OCI-LY1 (cell line): ENCODE results near the gene ALDH3B1.

Source experiments
- H2AFZ ChIP-seq: fragments of 200-600 bp; sonication (generic), shearing (Covaris generic); 2 replicates; pipeline ENCODE4 v1.6.0; 2014; ENCODE audit warnings: antibody characterized with exemption, mild to moderate bottlenecking, low read length
- H3F3A ChIP-seq: fragments of 200-600 bp; sonication (generic), shearing (Covaris generic); 2 replicates; pipeline ENCODE4 v1.6.0; 2014; ENCODE audit warnings: mild to moderate bottlenecking, antibody characterized with exemption, low read length, moderate library complexity; ENCODE audit not compliant: insufficient read depth
- H3K27ac ChIP-seq: fragments of 200-600 bp; sonication (generic); 2 replicates; pipeline ENCODE4 v1.5.1; 2014; ENCODE audit warnings: low read length, mixed run types, mild to moderate bottlenecking, low read depth; ENCODE audit not compliant: poor library complexity, severe bottlenecking
- H3K27me3 ChIP-seq: fragments of 200-600 bp; sonication (generic); 2 replicates; pipeline ENCODE4 v1.6.0; 2014; ENCODE audit warnings: antibody characterized with exemption, mild to moderate bottlenecking, low read length, moderate library complexity; ENCODE audit not compliant: insufficient read depth
- H3K36me3 ChIP-seq: fragments of 200-600 bp; sonication (generic); 2 replicates; pipeline ENCODE4 v1.6.1; 2014; ENCODE audit warnings: mild to moderate bottlenecking, antibody characterized with exemption, low read length, moderate library complexity, mixed read lengths; ENCODE audit not compliant: insufficient read depth
- H3K4me1 ChIP-seq: fragments of 200-600 bp; sonication (generic); 2 replicates; pipeline ENCODE4 v1.5.1; 2014; ENCODE audit warnings: mild to moderate bottlenecking, low read length, moderate library complexity; ENCODE audit not compliant: insufficient read depth, severe bottlenecking
- H3K4me2 ChIP-seq: fragments of 200-600 bp; sonication (generic), shearing (Covaris generic); 2 replicates; pipeline ENCODE4 v1.6.1; 2014; ENCODE audit warnings: low read length
- H3K4me3 ChIP-seq: fragments of 200-600 bp; sonication (generic); 2 replicates; pipeline ENCODE4 v1.5.1; 2014; ENCODE audit warnings: low read length, low read depth, mild to moderate bottlenecking, mixed read lengths; ENCODE audit not compliant: poor library complexity, severe bottlenecking
- H3K79me2 ChIP-seq: fragments of 200-600 bp; shearing (Covaris generic); 2 replicates; pipeline ENCODE4 v1.6.1; 2016; ENCODE audit warnings: mixed run types, low read length, mixed read lengths; ENCODE audit not compliant: insufficient read depth
- H3K9ac ChIP-seq: fragments of 200-600 bp; sonication (generic), shearing (Covaris generic); 2 replicates; pipeline ENCODE4 v1.6.1; 2014; ENCODE audit warnings: mild to moderate bottlenecking, low read length, mixed read lengths
- H3K9me2 ChIP-seq: fragments of 200-600 bp; sonication (generic), shearing (Covaris generic); 2 replicates; pipeline ENCODE4 v1.6.1; 2014; ENCODE audit warnings: low read depth, mild to moderate bottlenecking, low read length, mixed read lengths
- H3K9me3 ChIP-seq: fragments of 200-600 bp; shearing (Covaris generic); 2 replicates; pipeline ENCODE4 v1.6.1; 2014; ENCODE audit warnings: low read length, mixed read lengths
- H4K20me1 ChIP-seq: fragments of 200-600 bp; sonication (generic), shearing (Covaris generic); 2 replicates; pipeline ENCODE4 v1.6.0; 2016; ENCODE audit warnings: mild to moderate bottlenecking, low read length; ENCODE audit not compliant: insufficient read depth
- CTCF ChIP-seq: fragments of 200-600 bp; sonication (generic), shearing (Covaris generic); IDR thresholded peaks from 2 replicates; pipeline ENCODE4 v1.5.1; 2017; ENCODE audit warnings: mild to moderate bottlenecking, antibody characterized with exemption, low read length, moderate library complexity, mixed read lengths
- EZH2 ChIP-seq: fragments of 200-600 bp; sonication (generic), shearing (Covaris generic); IDR thresholded peaks from 2 replicates; pipeline ENCODE4 v1.8.0; 2017; ENCODE audit warnings: borderline replicate concordance, mixed run types, mild to moderate bottlenecking, antibody characterized with exemption, low read length, moderate library complexity, mixed read lengths

ALDH3B1 gene

GRCh38 chr11:68035266-68035876 lies 25.2 kb downstream of the ALDH3B1 start:
- no peaks in the 10 kb centered on the region for H4K20me1 ChIP-seq
- no peak overlapping the region for H2AFZ ChIP-seq
- H3K27me3 ChIP-seq, result no peaks in the 10 kb centered on the region
- no peak overlapping the region for H3K27ac ChIP-seq
- H3K9me3 ChIP-seq, result no peaks in the 10 kb centered on the region
- no peaks in the 10 kb centered on the region for H3F3A ChIP-seq
- H3K4me3 ChIP-seq, result no peak overlapping the region
- TF ChIP-seq CTCF (no peak), EZH2 (no peak)
- H3K9ac ChIP-seq, result no peak overlapping the region
- no peak overlapping the region for H3K4me2 ChIP-seq
- H3K36me3 ChIP-seq, result peaks cover 24% of the 10 kb centered on the region; the same call in 1 of the 2 replicates
- peaks cover 27% of the 10 kb centered on the region for H3K4me1 ChIP-seq
- H3K79me2 ChIP-seq, result no peaks in the 10 kb centered on the region
- H3K9me2 ChIP-seq, result no peaks in the 10 kb centered on the region

GRCh38 chr11:68036141-68036716 lies 26.1 kb downstream of the ALDH3B1 start:
- no peaks in the 10 kb centered on the region for H4K20me1 ChIP-seq
- H3F3A ChIP-seq, result no peaks in the 10 kb centered on the region
- no peak overlapping the region for H3K4me3 ChIP-seq
- no peaks in the 10 kb centered on the region for H3K9me2 ChIP-seq
- peaks cover 35% of the 10 kb centered on the region for H3K4me1 ChIP-seq
- no peaks in the 10 kb centered on the region for H3K79me2 ChIP-seq
- no peak overlapping the region for H3K27ac ChIP-seq
- no peaks in the 10 kb centered on the region for H3K9me3 ChIP-seq
- H3K4me2 ChIP-seq, result no peak overlapping the region
- H3K27me3 ChIP-seq, result no peaks in the 10 kb centered on the region
- TF ChIP-seq CTCF (no peak), EZH2 (no peak)
- peaks cover 24% of the 10 kb centered on the region; the same call in 1 of the 2 replicates for H3K36me3 ChIP-seq
- no peak overlapping the region for H3K9ac ChIP-seq
- no peak overlapping the region for H2AFZ ChIP-seq

GRCh38 chr11:68036717-68037239 lies 26.7 kb downstream of the ALDH3B1 start:
- Histone ChIP-seq H3K27me3 (no peaks in the 10 kb centered on the region), H3K27ac (peak overlapping the region; percentile 70), H3F3A (no peaks in the 10 kb centered on the region), H3K9ac (no peak overlapping the region), H3K36me3 (peaks cover 24% of the 10 kb centered on the region; the same call in 1 of the 2 replicates), H3K4me2 (no peak overlapping the region), H2AFZ (no peak overlapping the region), H3K4me3 (no peak overlapping the region), H3K9me2 (no peaks in the 10 kb centered on the region), H4K20me1 (no peaks in the 10 kb centered on the region), H3K79me2 (no peaks in the 10 kb centered on the region), H3K9me3 (no peaks in the 10 kb centered on the region), H3K4me1 (peaks cover 35% of the 10 kb centered on the region)
- TF ChIP-seq CTCF, result no peak
- no peak for TF ChIP-seq EZH2
